ENCODE results near the gene MORN1. TPM values are rescaled to one million over a fixed set of nuclear protein-coding genes. Genes with fewer than 3 reads are reported as not detected.

The MORN1 gene
- total and polyA plus RNA-seq, 2 of the 4 experiments (the other 2 are of a cell fraction) = 3.0 to 4.2 TPM

DNA sequence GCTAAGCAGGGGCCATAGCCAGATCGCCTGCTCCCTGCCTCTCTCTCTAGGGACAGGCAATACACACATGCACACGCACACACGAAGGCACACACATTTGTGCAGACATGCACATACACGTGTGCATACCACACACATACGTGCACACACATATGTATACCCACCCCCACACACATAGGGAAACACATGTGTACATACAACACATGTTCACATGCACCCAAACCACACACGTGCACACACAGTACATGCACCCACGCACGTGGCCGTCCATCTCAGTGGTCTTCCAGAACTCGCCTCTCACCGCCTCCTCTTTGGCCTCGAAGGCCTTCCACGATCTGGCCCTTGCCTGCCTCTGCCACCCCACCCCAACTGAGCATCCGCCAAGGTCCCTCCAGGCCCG lies 46.3 kb upstream of the MORN1 start:
- H3K56ac ChIP-seq (ENCODE audit: extremely low read depth, insufficient read depth, low read length) = no peak overlapping the region
- CTCF ChIA-PET = no interaction called here

More for the DNA sequence above, 46.3 kb upstream of the MORN1 start:
- Histone ChIP-seq H3K4me3 (ENCODE audit: insufficient read depth, low read depth, low read length) (no peak overlapping the region), H3K23ac (ENCODE audit: low read depth, low read length) (no peak overlapping the region), H2BK120ac (ENCODE audit: low read depth, low read length) (no peak overlapping the region), H3K79me1 (ENCODE audit: low read depth in 1 of 2, low read length in 2 of 2) (no peaks in the 10 kb centered on the region), H3K4me2 (ENCODE audit: low read depth, low read length) (no peak overlapping the region), H2AK5ac (ENCODE audit: low read depth, low read length) (no peak overlapping the region), H3K36me3 (ENCODE audit: control insufficient read depth, insufficient read depth, low read length) (no peaks in the 10 kb centered on the region), H2BK5ac (ENCODE audit: low read depth, low read length, poor library complexity, severe bottlenecking) (no peak overlapping the region), H3K9ac (ENCODE audit: low read depth, low read length) (no peak overlapping the region), H4K5ac (ENCODE audit: low read depth, low read length) (no peak overlapping the region), H2BK20ac (ENCODE audit: low read depth, low read length) (no peak overlapping the region), H4K91ac (ENCODE audit: insufficient read depth, low read depth, low read length) (no peak overlapping the region), H3K4me1 (ENCODE audit: control insufficient read depth, insufficient read depth, low read length) (no peaks in the 10 kb centered on the region), H4K20me1 (ENCODE audit: insufficient read depth, low read length) (no peaks in the 10 kb centered on the region), H3K4ac (ENCODE audit: low read depth, low read length) (no peak overlapping the region), H3K9me1 (ENCODE audit: insufficient read depth, low read length) (no peaks in the 10 kb centered on the region), H2AFZ (replicated peaks; ENCODE audit: low read length, poor library complexity) (no peak overlapping the region), H3K27ac (ENCODE audit: insufficient read depth, low read length) (no peak overlapping the region), H3K27me3 (ENCODE audit: control insufficient read depth, insufficient read depth, low read length) (peaks cover 51% of the 10 kb centered on the region), H2AK9ac (replicated peaks; ENCODE audit: low read depth, low read length, poor library complexity) (no peak overlapping the region), H2BK15ac (ENCODE audit: low read depth, low read length) (no peak overlapping the region), H4K8ac (ENCODE audit: low read depth in 2 of 2, low read length in 2 of 2) (no peak overlapping the region), H3K9me3 (ENCODE audit: control insufficient read depth, insufficient read depth, low read length) (no peaks in the 10 kb centered on the region), H3K18ac (ENCODE audit: low read depth, low read length) (no peak overlapping the region), H3K14ac (replicated peaks; ENCODE audit: low read depth, low read length) (no peak overlapping the region)
- dilution Hi-C loops (cut with HindIII; ENCODE audit: low sequenced_read_pairs, unreplicated experiment) = no loop called here
- WGBS, 2 experiments (ENCODE audit: extremely low coverage in 2 of 2, insufficient read length in 1 of 2) = 54% methylated on average over 5 of the region's 15 CpGs; no CpG with 5 or more reads in 1 of the 2 experiments
- BruUV-seq (replicated peaks) = no TSS peak
- in situ Hi-C loops (cut with MboI; ENCODE audit: low sequenced_read_pairs) = loop anchor here (25.0 kb wide), 1 partner anchor 625 kb away; the partner anchor contains the start of gene PRDM16
- TF ChIP-seq CEBPB (IDR thresholded peaks at IDR 0.05; ENCODE audit: low read depth, low read length) = no peak
- TF ChIP-seq MAZ (IDR thresholded peaks at IDR 0.05; ENCODE audit: borderline replicate concordance, low read depth, low read length) = no peak
- TF ChIP-seq FOS (IDR thresholded peaks at IDR 0.05; ENCODE audit: low read depth, low read length) = no peak
- TF ChIP-seq SMC3 (IDR thresholded peaks at IDR 0.05; ENCODE audit: low read depth, low read length) = no peak
- no peak for TF ChIP-seq RFX5 (IDR thresholded peaks at IDR 0.05; ENCODE audit: low read depth, low read length)
- TF ChIP-seq RCOR1 (IDR thresholded peaks at IDR 0.05; ENCODE audit: insufficient replicate concordance, low read length) = no peak
- TF ChIP-seq CTCF (conservative IDR thresholded peaks at IDR 0.05; ENCODE audit: low read depth, low read length) = no peak
- intact Hi-C loops (cut with micrococcal nuclease) = no loop called here
- POLR2A ChIA-PET (ENCODE audit: unreplicated experiment) = no interaction called here
- DNase-seq (no peak), ATAC-seq (ENCODE audit: low read depth) (no peak)

Measured in IMR-90 (cell line).